Measurements from ENCODE around the gene RBM28.

RBM28 gene

GRCh38 chr7:128260069-128260795, 83.5 kb downstream of the RBM28 start:
- H3K4me1 ChIP-seq (ENCODE audit: control insufficient read depth, insufficient read depth, low read length, unreplicated experiment) = no peaks in the 10 kb centered on the region
- no peak overlapping the region for H3K27ac ChIP-seq (ENCODE audit: low read depth, low read length)
- no peaks in the 10 kb centered on the region for H3K36me3 ChIP-seq (ENCODE audit: insufficient read depth, low read length)
- no peak overlapping the region for H3K4me3 ChIP-seq (ENCODE audit: low read depth, low read length)
- H3K27me3 ChIP-seq (ENCODE audit: insufficient read depth, low read length) = peaks cover 3% of the 10 kb centered on the region; the same call in 1 of the 2 replicates
- H2AFZ ChIP-seq (ENCODE audit: low read length, unreplicated experiment) = no peak overlapping the region
- no peaks in the 10 kb centered on the region for H3K79me2 ChIP-seq (ENCODE audit: control insufficient read depth, insufficient read depth, low read length, unreplicated experiment)

DNA sequence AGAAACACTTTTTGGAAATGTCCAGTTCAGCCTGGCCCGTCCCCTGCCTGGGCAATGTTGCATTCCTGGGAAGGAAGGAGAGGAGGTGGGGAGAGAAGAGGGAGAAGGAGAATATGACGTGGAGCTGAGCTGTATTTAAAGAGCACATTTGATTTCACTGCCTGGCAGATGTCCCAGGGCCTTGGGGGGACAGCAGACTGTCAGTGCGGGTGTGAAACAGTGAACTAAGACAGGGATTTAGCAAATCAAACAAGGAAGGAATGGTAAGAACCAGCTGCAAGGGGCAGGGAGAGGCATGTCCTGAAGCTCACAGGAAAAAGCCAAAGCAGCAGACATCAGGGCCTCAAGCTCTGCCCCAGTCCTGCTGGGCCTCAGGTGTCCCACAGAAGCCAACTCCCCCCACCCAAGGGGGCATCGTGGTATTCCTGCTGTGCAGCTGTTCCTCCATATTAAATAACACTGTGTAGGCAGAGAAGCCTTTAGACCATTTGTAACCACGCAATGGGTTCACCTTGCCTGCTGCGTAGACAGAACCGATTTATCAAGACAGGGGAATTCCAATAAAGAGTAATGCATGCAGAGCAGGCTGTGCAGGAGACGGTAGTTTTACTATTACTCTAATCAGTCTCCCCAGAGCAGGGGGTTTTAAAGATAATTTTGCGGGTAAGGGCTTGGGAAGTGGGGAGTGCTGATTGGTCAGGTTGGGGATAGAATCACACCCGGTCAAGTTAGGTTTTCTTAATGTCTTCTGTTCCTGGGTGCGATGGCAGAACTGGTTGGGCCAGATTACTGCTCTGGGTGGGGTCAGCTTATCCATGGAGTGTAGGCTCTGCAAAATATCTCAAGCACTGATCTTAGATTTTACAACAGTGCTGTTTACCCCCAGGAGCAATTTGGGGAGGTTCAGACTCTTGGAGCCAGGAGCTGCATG, 84.3 kb downstream of the RBM28 start:
- Histone ChIP-seq H2AFZ (ENCODE audit: low read length, unreplicated experiment) (no peak overlapping the region), H3K27me3 (ENCODE audit: insufficient read depth, low read length) (peaks cover 6% of the 10 kb centered on the region; the same call in 1 of the 2 replicates), H3K27ac (ENCODE audit: low read depth, low read length) (no peak overlapping the region), H3K4me1 (ENCODE audit: control insufficient read depth, insufficient read depth, low read length, unreplicated experiment) (no peaks in the 10 kb centered on the region), H3K4me3 (ENCODE audit: low read depth, low read length) (no peak overlapping the region), H3K36me3 (ENCODE audit: insufficient read depth, low read length) (no peaks in the 10 kb centered on the region), H3K79me2 (ENCODE audit: control insufficient read depth, insufficient read depth, low read length, unreplicated experiment) (no peaks in the 10 kb centered on the region)

GRCh38 chr7:128257458-128257857, 86.2 kb downstream of the RBM28 start:
- H2AFZ ChIP-seq (ENCODE audit: low read length, unreplicated experiment) = no peak overlapping the region
- H3K27ac ChIP-seq (ENCODE audit: low read depth, low read length) = no peak overlapping the region
- H3K4me1 ChIP-seq (ENCODE audit: control insufficient read depth, insufficient read depth, low read length, unreplicated experiment) = no peaks in the 10 kb centered on the region
- H3K4me3 ChIP-seq (ENCODE audit: low read depth, low read length) = no peak overlapping the region
- peaks cover 6% of the 10 kb centered on the region; the same call in 1 of the 2 replicates for H3K27me3 ChIP-seq (ENCODE audit: insufficient read depth, low read length)
- no peaks in the 10 kb centered on the region for H3K36me3 ChIP-seq (ENCODE audit: insufficient read depth, low read length)
- no peaks in the 10 kb centered on the region for H3K79me2 ChIP-seq (ENCODE audit: control insufficient read depth, insufficient read depth, low read length, unreplicated experiment)

DNA sequence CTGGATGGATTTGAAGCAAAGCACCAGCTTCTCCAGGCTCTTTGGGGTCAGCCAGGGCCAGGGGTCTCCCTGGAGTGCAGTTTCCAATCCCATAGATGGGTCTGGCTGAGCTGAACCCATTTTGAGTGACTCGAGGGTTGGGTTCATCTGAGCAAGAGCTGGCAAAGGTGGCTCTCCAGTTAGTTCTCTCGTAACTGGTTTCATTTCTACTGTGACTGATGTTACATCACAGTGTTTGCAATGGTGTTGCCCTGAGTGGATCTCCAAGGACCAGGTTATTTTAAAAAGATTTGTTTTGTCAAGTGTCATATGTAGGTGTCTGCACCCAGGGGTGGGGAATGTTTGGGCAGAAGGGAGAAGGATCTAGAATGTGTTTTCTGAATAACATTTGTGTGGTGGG, 88.4 kb downstream of the RBM28 start:
- peaks cover 6% of the 10 kb centered on the region for H3K27me3 ChIP-seq (ENCODE audit: insufficient read depth, low read length)
- no peak overlapping the region for H3K27ac ChIP-seq (ENCODE audit: low read depth, low read length)
- H3K36me3 ChIP-seq (ENCODE audit: insufficient read depth, low read length) = no peaks in the 10 kb centered on the region
- H3K79me2 ChIP-seq (ENCODE audit: control insufficient read depth, insufficient read depth, low read length, unreplicated experiment) = no peaks in the 10 kb centered on the region
- no peaks in the 10 kb centered on the region for H3K4me1 ChIP-seq (ENCODE audit: control insufficient read depth, insufficient read depth, low read length, unreplicated experiment)
- no peak overlapping the region for H3K4me3 ChIP-seq (ENCODE audit: low read depth, low read length)
- no peak overlapping the region for H2AFZ ChIP-seq (ENCODE audit: low read length, unreplicated experiment)

DNA sequence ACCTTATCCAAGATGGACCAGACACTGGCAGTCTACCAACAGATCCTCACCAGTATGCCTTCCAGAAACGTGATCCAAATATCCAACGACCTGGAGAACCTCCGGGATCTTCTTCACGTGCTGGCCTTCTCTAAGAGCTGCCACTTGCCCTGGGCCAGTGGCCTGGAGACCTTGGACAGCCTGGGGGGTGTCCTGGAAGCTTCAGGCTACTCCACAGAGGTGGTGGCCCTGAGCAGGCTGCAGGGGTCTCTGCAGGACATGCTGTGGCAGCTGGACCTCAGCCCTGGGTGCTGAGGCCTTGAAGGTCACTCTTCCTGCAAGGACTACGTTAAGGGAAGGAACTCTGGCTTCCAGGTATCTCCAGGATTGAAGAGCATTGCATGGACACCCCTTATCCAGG, 89.2 kb downstream of the RBM28 start:
- H2AFZ ChIP-seq (ENCODE audit: low read length, unreplicated experiment) = no peak overlapping the region

GRCh38 chr7:128253701-128254100, 90.0 kb downstream of the RBM28 start:
- Histone ChIP-seq H3K4me3 (ENCODE audit: low read depth, low read length) (no peak overlapping the region), H3K27me3 (ENCODE audit: insufficient read depth, low read length) (peaks cover 6% of the 10 kb centered on the region), H3K27ac (ENCODE audit: low read depth, low read length) (no peak overlapping the region)

More for the DNA sequence above, 89.2 kb downstream of the RBM28 start:
- no peaks in the 10 kb centered on the region for H3K79me2 ChIP-seq (ENCODE audit: control insufficient read depth, insufficient read depth, low read length, unreplicated experiment)
- H3K4me1 ChIP-seq (ENCODE audit: control insufficient read depth, insufficient read depth, low read length, unreplicated experiment) = no peaks in the 10 kb centered on the region
- H3K36me3 ChIP-seq (ENCODE audit: insufficient read depth, low read length) = no peaks in the 10 kb centered on the region
- H3K27me3 ChIP-seq (ENCODE audit: insufficient read depth, low read length) = peaks cover 6% of the 10 kb centered on the region
- no peak overlapping the region for H3K4me3 ChIP-seq (ENCODE audit: low read depth, low read length)
- H3K27ac ChIP-seq (ENCODE audit: low read depth, low read length) = no peak overlapping the region

GRCh38 chr7:128251337-128251736, 92.4 kb downstream of the RBM28 start:
- Histone ChIP-seq H3K79me2 (ENCODE audit: control insufficient read depth, insufficient read depth, low read length, unreplicated experiment) (no peaks in the 10 kb centered on the region), H2AFZ (ENCODE audit: low read length, unreplicated experiment) (no peak overlapping the region), H3K27ac (ENCODE audit: low read depth, low read length) (no peak overlapping the region), H3K4me3 (ENCODE audit: low read depth, low read length) (no peak overlapping the region), H3K36me3 (ENCODE audit: insufficient read depth, low read length) (no peaks in the 10 kb centered on the region), H3K27me3 (ENCODE audit: insufficient read depth, low read length) (peaks cover 6% of the 10 kb centered on the region), H3K4me1 (ENCODE audit: control insufficient read depth, insufficient read depth, low read length, unreplicated experiment) (no peaks in the 10 kb centered on the region)

More at GRCh38 chr7:128253701-128254100, 90.0 kb downstream of the RBM28 start:
- H2AFZ ChIP-seq (ENCODE audit: low read length, unreplicated experiment) = no peak overlapping the region
- no peaks in the 10 kb centered on the region for H3K36me3 ChIP-seq (ENCODE audit: insufficient read depth, low read length)
- no peaks in the 10 kb centered on the region for H3K79me2 ChIP-seq (ENCODE audit: control insufficient read depth, insufficient read depth, low read length, unreplicated experiment)
- no peaks in the 10 kb centered on the region for H3K4me1 ChIP-seq (ENCODE audit: control insufficient read depth, insufficient read depth, low read length, unreplicated experiment)

All from ACC112 (cell line).